ENCODE data around the gene SNRNP25.
A peak's percentile ranks its signal among the peaks of the same experiment; 100 is the strongest.
"Not testable (repeated sequence)": the region's sequence is repeated elsewhere in the genome, so short reads cannot be mapped to it uniquely, and the experiment has no call there.

Gene SNRNP25

DNA sequence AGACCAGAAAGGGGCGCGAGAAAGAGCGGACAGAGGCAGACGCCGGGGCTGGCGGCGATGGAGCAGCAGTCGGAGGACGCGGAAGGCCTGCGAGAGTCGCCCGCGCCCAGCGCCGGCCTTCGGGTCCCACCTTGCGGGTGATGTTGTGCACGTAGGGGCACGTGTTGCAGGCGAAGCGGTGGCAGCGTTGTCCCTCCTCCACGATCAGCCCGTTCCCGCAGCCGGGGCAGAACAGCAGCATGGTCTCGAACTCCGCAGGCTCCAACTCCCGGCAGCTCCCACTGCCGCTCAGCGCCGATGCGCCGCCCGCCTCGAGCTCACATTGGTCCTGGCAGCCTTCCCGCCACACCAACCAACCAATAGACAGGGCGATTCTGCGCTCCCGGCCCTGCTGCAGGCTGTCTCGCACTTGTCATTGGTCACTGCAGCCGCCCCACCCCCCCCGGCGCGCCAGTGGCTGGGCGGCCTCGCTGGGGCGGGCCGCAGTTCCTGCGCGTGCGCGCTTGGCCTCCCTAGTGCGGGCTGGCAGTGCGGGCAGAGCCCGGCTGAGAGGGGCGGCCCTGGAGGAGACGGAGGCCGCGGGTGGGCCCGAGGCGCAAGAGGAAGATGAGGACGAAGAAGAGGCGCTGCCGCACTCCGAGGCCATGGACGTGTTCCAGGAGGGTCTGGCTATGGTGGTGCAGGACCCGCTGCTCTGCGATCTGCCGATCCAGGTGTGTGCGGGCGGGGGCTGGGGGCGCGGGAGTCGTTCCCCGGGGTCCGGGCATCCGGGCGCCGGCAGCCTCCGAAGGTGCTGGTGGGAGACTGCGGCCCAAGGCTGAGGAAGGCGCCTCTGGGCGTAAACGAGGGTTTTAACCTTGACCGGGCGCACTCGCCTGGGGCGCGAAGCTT lies at the start of gene SNRNP25, which contains the start of gene POLR3K:
Gene SNRNP25 (plus strand): TSS at position 483 of the 891 bp plus-strand sequence. CDS start 189 bp downstream, at position 672.
Gene POLR3K (minus strand): TSS at position 263 of the 891 bp plus-strand sequence. CDS start 22 bp downstream, at position 241.
- peak; percentile 98 for DNase-seq

DNA sequence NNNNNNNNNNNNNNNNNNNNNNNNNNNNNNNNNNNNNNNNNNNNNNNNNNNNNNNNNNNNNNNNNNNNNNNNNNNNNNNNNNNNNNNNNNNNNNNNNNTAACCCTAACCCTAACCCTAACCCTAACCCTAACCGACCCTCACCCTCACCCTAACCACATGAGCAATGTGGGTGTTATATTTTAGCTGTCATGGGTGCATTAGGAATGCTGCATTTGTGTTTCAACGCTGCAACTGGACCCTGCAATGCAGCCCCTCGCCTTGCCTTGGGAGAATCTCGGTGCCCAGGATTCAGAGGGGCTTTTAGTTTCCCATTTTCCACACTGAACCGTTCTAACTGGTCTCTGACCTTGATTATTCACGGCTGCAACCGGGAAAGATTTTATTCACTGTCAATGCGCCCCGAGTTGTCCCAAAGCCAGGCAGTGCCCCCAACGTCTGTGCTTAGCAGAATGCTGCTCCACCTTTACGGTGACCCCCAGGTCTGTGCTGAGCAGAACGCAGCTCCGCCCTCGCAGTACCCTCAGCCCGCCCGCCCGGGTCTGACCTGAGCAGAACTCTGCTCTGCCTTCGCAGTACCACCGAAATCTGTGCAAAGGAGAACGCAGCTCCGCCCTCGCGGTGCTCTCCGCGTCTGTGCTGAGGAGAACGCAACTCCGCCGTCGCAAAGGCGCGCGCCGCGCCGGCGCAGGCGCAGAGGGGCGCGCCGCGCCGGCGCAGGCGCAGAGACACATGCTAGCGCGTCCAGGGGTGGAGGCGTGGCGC lies 43.5 kb upstream of the SNRNP25 start:
- no peak for DNase-seq

DNA sequence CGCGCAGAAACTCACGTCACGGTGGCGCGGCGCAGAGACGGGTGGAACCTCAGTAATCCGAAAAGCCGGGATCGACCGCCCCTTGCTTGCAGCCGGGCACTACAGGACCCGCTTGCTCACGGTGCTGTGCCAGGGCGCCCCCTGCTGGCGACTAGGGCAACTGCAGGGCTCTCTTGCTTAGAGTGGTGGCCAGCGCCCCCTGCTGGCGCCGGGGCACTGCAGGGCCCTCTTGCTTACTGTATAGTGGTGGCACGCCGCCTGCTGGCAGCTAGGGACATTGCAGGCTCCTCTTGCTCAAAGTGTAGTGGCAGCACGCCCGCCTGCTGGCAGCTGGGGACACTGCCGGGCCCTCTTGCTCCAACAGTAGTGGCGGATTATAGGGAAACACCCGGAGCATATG lies 42.9 kb upstream of the SNRNP25 start:
- DNase-seq, result not testable (repeated sequence)

DNA sequence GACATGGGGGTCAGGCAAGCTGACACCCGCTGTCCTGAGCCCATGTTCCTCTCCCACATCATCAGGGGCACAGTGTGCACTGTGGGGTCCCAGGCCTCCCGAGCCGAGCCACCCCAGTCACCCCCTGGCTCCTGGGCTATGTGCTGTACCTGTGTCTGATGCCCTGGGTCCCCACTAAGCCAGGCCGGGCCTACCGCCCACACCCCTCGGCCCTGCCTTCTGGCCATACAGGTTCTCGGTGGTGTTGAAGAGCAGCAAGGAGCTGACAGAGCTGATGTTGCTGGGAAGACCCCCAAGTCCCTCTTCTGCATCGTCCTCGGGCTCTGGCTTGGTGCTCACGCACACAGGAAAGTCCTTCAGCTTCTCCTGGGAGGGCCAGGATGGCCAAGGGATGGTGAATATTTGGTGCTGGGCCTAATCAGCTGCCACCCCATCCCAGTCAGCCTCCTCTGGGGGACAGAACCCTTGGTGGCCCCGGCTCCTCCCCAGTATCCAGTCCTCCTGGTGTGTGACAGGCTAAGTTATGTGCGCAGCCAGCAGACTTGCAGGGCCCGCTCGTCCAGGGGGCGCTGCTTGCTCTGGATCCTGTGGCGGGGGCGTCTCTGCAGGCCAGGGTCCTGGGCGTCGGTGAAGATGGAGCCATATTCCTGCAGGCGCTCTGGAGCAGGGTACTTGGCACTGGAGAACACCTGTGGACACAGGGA lies 36.4 kb upstream of the SNRNP25 start:
- DNase-seq, result not testable (repeated sequence)

DNA sequence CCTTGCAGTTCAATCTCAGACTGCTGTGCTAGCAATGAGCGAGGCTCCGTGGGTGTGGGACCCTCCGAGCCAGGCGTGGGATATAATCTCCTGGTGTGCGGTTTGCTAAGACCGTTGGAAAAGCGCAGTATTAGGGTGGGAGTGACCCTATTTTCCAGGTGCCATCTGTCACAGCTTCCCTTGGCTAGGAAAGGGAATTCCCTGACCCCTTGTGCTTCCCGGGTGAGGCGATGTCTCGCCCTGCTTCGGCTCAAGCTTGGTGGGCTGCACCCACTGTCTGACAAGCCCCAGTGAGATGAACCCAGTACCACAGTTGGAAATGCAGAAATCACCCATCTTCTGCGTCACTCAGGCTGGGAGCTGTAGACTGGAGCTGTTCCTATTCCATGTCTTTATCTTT lies 32.7 kb upstream of the SNRNP25 start:
- DNase-seq, result not testable (repeated sequence)

DNA sequence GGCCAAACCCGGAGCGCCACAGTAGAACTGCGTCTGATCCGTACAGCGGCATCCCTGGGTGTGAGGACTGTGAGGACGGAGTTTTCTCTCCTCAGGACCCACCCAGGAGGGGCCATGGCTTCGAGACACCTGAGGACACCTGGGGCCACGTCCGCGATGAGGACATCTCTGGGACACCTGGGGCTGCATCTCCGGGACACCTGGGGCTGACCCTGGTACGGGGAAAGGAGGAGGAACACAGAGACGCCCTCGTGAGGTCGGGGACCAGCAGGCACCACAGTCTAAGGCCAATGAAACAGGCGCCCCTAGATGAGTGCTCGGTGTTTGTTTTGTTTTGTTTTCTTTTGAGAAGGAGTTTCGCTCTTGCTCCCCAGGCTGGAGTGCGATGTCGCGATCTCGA lies 29.5 kb upstream of the SNRNP25 start:
- not testable (repeated sequence) for DNase-seq

DNA sequence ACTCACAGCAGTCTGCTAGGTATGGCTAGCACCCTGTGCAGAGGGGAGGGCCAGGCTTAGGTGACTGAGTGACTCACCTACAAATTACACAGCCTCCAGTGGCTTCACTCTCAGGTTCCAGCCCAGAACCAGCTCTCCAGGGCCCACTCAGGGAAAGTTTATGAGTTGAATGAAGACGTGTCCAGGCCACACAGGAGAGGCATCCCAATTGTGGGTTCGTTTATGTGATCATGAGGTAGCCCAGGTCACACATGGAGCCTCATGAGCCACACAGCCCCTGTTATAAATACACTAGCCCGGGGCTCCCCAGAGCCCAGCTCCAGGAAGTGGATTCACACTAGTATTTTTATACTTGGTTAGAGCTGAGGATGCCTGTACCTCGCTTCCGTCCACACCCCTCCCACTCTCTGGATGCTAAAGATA lies 27.7 kb upstream of the SNRNP25 start:
- DNase-seq, result not testable (repeated sequence)

DNA sequence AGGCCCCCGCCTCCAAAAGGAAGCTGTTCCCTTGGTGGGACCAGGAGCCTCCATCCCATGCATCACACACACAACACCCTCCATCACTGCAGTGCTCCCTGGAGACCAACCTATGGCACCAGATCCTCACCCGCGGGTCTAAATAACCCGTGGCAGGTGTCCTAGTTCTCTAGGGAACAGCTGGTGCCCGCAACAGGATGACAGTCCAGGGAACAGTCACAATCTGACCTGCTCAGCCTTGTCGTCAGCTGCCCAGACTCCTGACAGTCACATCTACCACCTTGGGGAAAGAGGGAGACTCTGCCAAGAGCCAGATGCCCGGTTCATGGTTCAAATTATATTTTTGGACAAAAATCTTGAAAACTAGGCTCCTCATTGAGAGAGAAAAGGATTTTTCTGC lies 23.0 kb upstream of the SNRNP25 start:
- DNase-seq, result not testable (repeated sequence)

DNA sequence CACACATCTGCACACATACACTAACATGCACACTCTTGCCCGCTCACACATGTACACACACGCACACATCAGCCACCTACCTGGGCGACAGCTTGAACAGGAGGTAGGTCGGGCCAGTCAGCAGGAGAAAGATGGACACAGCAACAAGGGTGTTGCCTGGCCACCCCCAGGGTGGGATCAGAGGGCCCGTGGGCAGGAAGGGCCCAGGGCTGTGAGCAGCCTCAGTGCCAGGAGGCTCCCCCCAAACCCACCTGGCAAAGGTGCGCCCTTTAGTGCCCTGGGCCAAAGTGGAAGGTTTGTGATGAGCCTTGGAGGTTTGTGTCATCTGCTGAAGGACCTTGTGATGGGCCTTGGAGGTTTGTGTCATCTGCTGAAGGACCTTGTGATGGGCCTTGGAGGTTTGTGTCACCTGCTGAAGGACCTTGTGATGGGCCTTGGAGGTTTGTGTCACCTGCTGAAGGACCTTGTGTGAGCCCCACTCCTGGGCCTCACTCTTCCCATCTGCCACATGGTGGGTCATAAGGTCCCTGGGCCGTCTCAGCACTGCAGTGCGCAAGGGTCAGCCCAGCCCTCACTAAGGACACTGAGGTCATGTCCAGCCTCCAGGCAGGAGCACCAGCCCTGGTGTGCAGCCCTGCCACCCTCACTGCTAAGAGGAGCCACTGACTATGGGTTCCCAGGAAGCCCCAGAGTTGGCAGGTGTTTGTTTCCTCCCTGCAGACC lies 20.3 kb upstream of the SNRNP25 start:
- not testable (repeated sequence) for DNase-seq

DNA sequence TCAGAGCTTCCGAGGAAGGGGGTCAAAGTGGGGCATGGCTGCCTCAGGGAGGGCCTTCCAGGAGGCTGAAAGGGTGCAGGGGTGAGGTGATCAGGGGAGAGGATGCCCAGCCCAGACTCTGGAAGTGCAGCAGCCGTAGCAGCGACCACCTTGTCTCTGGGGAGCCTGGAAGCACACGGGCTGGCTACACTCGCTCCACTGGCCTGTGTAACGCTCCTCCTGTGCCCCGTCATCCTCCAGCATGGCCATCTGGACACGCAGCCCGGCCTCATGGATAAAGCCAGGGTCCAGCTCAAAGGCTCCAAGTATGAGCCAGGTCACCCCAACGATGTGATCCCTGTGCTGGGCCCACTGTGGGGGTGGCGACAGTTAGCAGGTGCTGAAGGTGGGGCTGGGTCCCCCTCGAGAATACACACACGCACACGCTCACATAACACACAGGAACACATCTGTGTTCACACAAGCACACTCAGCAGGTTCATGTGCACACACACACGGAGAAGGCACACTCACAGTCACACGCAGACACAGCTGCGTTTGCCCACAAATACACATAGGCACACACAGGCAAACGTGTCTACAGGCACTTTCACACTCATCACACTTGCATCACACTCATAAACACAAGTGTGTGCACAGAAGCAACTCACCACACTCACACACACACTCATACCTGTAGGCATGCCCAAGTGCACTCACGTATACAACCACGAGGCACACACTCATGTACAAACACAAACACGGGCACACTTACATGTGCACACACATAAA lies 19.6 kb upstream of the SNRNP25 start:
- no peak for DNase-seq

DNA sequence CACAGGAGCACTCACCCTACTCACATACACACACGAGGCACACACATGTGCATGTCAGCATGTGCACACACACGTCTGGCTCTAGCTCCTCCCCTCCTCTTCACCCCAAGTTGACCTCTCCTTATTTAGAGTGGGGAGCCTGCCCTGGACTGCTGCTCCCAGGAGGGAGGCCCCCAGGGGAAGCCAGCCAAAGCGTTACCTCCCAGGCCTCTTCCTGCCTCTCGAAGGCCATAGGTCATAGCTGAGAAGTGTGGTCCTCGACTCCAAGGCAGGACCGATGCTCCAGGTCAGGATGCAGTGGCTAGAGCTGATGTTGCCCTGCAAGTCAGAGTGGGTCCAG lies 19.0 kb upstream of the SNRNP25 start:
- DNase-seq, result no peak

DNA sequence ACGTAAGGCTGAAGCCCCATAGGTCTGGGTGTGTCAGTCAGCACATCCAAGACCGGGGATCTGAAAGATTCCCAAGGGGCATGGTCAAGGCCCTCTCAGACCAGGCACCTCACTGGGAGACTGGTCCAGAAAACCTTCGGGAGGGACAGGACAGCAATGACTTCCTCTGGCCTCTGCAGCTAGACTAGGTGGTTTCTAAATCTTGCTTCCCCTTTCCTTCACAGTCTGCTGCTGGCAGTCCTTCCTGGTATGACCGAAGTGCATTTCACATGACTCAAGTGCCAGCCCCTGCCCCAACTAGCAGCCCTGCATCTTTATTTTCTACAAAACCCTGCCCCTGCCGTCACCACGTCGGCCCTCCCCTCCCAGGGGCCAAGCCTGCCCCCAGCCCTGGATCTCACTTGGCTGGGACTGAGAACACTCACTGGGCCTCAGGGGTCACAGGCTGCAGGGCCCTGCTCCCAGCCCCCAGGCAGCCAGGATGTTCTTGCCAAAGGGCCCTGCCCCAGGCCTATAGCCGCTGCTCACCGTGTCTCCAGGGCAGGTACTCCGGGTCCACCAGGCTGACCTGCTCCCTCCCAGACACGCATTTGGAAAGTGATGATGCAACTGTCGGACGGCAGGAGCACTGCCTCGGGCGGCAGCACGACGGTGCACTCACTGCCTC lies 18.5 kb upstream of the SNRNP25 start:
- no peak for DNase-seq

DNA sequence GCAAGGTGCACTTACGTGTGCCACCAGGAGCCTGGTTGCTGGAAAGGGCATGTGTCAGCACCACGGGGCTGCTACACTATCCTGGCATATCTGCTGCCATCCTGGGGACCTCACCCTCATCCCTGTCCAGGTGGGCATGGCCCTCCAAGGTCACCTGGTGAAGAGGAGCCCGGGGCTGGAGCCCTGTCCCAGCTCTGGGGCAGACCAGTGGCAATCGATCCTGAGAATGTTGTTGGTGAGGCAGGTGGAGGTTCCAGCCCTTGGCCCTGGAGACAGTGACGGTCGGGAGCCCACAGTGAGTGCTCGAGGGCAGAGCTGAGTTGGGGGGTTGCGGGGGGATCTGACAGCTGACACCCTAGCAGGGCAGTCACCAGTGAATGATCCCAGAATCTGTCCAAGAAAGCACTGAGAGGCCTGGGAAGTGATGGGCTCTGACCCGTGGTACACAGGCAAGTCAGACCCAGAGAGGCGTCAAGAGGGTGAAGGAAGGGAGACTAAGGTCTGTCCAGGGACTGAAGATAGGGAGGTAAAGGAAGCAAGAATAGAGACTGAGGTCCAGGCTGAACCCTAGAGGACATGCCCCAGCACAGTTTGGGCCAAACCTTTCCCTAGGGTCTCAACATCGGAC lies 17.8 kb upstream of the SNRNP25 start:
- DNase-seq, result no peak

DNA sequence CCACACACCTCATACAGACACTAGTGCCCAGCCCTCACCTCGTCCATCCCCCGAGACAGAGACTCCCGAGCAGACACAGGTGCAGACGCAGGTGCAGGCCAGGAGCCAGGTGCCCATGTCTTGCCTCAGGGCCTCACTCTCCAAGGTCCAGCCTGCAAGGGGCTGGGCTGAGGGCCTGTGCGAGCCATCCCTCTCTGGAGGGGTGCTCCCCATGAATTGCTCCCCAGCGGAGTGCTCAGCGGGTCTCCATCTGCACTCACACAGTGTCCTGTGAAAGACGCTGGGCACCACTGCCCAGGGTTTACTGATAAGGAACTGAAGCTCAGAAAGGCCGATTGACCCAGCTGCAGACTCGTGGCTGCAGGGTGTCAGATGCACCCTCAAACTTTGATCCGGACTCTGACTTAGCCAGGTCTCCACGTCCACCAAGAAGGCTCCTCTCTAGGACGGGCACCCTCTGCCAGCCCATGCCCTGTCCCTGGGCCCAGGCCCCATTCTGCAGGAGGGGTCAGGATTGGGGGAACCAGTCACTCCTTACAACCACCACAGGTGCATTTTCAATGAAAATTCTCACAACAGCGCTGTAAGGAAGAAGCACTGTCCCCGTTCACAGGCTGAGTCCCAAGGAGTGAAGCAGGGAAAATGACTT lies 17.2 kb upstream of the SNRNP25 start:
- DNase-seq, result no peak

DNA sequence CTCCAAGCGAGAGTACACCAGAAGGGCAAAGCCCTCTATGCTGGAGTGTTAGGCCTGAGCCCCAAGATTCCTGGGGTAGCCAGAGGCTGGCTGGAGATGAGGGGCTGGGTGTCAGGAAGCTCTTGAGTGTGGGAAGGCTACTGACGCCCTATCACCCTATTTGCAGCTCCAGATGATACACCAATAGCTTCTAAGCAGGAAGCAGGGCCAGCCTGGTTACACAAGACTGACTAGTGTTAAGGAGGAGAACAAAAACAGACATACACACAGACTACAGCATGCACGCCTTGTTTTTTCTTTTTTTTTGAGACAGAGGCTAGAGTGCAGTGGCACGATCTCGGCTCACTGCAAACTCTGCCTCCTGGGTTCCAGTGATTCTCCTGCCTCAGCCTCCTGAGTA lies 16.1 kb upstream of the SNRNP25 start:
- DNase-seq, result no peak

DNA sequence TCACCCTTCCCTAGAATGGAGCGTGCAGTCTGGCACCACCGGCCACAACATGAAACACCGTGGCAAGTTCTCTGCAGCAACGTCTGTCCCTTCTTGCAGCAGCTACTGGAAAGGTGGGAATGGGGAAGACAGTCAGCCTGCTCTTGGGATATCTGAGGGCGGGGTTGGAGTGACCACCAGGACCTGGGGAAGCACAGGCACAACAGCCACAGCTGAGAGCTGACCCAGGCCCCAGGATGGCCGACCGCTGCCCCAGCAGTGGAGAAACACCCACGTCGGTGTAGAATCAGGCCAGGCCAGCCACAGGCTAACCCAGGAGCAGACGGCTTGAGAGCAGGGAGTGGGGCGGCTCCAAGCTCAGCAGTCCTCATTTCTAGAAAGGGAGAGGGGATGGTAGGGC lies 15.4 kb upstream of the SNRNP25 start:
- DNase-seq, result not testable (repeated sequence)

DNA sequence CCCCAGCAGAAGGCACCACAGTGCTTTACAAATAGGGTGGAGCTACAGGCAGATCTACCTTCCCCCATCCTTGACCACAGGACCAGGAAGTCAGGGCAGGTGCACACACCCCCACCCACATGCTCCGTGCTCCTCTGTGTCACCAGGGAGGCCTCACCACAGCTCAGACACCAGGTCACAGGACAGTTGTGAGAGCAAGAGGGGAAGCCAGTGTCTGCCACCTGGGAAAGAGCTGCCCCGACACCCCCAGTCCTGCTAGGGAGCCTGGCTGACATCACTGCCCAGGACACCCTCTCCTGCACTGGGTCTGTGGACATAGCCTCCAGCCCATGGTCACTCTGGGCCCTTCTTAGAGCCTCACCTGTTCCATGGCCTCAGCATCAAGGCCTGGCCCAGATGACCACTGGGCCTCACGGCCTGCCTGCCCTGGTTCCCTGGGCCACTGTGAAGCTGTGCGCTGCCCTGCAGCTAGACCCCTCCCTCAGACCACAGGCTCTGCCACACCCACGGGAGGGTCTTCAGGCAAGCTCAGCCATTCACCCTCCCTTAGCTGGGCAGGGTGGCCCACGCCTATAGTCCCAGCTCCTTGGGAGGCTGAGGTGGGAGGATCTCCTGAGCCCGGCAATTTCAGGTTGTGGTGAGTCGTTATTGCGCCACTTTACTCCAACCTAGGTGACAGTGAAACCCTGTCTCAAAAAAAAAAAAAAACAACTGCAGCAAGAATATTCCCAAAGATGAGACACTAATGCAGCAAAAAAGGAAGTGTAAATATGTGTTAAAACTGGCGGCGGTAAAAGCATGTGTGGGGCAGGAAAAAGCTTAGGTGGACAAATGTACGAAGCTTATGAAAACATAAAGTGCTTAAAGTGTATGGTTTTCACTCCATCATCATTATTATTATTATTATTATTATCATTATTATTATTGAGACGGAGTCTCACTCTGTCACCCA lies 14.4 kb upstream of the SNRNP25 start:
- DNase-seq, result peak; percentile 59

DNA sequence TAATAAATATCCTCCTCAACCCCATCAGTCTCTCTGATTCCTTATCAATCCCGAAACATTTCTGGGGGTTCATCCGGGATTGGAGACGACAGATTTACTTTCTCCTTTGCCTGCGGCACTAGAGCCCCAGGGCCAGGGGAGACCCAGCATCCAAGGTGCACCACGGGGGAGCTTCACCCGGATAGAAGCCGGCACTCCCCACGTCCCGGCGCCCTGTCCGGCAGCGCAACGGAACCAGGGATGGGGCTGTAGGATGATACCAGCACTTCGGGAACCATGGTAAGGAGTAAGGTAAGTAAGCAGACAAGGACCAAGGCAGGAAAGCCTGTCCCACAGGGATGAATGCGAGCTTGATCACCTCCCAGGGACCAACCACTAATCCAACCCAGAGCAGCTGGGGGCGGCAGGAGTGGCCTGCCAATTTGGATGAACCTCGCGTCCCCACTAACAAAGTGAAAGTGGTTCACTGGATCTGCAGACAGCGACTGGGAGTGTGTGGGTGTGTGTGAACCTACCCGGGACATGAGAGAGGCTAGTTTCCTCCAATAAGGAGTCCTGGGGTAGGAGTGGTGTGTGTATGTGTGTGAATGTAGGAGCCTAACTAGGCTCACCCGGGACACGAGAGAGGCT lies 12.1 kb upstream of the SNRNP25 start:
- no peak for DNase-seq

All from CD4-positive, alpha-beta T cell treated with Interleukin-17A for 4 hours (primary cell).